NCI-H748 treated with DMSO at 0.1 percent for 48 hours (cell line): ENCODE results near the gene ELAVL1.

Source experiments
- DNase-seq: peaks from one replicate; lab custom pipeline; 2025; lab: John Stamatoyannopoulos, UW

ELAVL1 gene

DNA sequence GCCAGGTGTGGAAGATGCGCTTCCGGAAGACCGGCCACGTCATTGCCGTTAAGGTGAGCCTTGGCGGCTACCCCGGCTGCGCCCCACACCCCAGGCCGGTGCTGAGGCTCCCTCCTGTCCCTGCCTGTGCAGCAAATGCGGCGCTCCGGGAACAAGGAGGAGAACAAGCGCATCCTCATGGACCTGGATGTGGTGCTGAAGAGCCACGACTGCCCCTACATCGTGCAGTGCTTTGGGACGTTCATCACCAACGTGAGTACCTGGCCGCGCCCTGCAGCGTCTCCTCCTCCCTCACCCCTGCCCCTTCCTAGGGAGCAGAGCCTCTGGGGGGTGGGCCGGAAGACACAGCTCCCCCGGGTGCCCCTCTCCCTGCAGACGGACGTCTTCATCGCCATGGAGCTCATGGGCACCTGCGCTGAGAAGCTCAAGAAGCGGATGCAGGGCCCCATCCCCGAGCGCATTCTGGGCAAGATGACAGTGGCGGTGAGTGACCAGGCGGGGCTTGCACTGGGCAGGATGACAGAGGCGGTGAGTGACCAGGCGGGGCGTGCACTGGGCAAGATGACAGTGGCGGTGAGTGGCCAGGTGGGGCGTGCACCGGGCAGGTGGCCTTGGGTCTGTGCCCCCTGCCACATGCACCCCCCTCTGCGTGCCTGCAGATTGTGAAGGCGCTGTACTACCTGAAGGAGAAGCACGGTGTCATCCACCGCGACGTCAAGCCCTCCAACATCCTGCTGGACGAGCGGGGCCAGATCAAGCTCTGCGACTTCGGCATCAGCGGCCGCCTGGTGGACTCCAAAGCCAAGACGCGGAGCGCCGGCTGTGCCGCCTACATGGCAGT lies 94.9 kb downstream of the ELAVL1 start:
- DNase-seq: no peak

DNA sequence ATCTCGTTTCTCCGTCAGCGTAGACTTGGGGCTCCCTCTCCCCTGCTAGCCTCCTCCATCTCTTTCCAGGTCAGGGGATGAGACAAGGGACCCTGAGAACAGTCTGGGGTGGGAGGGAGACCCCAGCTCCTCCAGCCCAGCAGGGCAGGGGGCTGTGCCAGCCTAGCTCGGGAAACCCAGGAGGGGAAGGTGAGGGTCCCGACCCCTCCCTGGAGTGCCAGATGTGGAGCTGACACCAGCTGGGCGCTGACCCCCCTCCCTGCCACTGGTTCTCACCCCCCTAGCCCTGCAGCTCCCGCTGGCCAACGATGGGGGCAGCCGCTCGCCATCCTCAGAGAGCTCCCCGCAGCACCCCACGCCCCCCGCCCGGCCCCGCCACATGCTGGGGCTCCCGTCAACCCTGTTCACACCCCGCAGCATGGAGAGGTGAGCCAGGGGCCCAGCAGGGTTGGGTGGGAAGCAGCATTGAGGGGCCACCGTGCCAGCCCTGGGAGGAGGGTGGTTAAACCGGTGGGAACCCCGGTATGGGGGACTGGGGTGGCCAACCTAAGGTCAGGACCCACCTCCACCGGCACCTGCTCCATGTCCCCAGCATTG lies 95.9 kb downstream of the ELAVL1 start:
- no peak for DNase-seq

DNA sequence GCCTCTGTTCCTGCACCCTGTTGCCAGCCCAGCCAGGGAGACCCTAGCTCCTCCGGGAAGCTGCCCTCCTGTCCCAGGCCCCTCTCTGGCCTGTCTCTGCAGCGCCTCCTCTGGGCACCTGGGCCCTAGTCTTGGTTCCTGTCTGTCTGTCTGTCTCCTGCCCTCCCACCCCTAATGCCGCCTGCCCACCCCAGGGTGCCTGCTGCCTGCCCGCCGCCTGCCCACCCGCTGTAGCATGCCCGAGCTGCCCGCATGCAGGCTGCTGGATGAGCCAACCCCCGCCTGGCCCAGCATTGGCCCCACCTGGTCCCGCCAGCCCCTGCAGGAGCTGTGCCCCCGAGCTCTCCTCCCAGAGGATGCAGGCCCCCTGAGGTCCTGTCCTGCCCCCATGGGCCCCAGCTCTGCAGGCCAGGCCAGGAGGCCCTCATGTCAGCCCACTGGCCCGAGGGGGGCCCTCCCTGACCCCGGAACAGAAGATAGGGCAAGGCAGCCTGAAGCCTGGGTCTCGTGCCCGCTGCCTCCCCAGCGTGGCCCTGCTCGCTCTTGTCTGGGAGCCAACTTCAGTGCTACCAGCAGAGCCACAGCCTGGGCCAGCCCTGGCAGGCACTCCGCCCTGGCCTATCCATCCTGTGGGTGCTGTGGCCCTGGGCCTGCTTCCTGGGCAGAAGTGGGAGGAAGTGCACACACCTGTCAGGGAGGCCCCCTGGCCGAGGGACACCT lies 96.5 kb downstream of the ELAVL1 start:
- no peak for DNase-seq
